H1 (cell line): Measurements from ENCODE around the gene BICRAL. TPM values are rescaled to one million over a fixed set of nuclear protein-coding genes. Genes with fewer than 3 reads are reported as not detected.

ENCODE experiments used
- CEBPB ChIP-seq: IDR thresholded peaks from 2 replicates; pipeline ENCODE4 v1.6.1; 2012; ENCODE audit warnings: low read depth, low read length
- CHD1 ChIP-seq: IDR thresholded peaks from 2 replicates; pipeline ENCODE4 v1.6.1; 2012; ENCODE audit warnings: low read depth, low read length, improper control_type of control experiment
- E2F6 ChIP-seq: IDR thresholded peaks from 2 replicates; pipeline ENCODE4 v1.6.1; 2012; ENCODE audit warnings: inconsistent platforms
- GABPA ChIP-seq: IDR thresholded peaks from 2 replicates; pipeline ENCODE4 v1.6.1; 2011; ENCODE audit warnings: mild to moderate bottlenecking, low read length, moderate library complexity, borderline replicate concordance; ENCODE audit not compliant: insufficient read depth
- GTF2F1 ChIP-seq: IDR thresholded peaks from 2 replicates; pipeline ENCODE4 v1.6.1; 2012; ENCODE audit warnings: low read depth, low read length, improper control_type of control experiment, borderline replicate concordance
- KDM1A ChIP-seq: fragments of 200-600, 300-600 bp; sonication (generic); IDR thresholded peaks from 2 replicates; pipeline ENCODE4 v1.7.1; 2016; ENCODE audit warnings: mild to moderate bottlenecking, low read length, borderline replicate concordance
- POU5F1 ChIP-seq: IDR thresholded peaks from 2 replicates; pipeline ENCODE4 v1.6.1; 2011; ENCODE audit warnings: low read depth, mild to moderate bottlenecking, low read length, moderate library complexity
- RBBP5 ChIP-seq: IDR thresholded peaks from 2 replicates; pipeline ENCODE4 v1.7.1; 2012; ENCODE audit warnings: low read depth, mild to moderate bottlenecking, inconsistent platforms, low read length, moderate library complexity, borderline replicate concordance
- RFX5 ChIP-seq: IDR thresholded peaks from 2 replicates; pipeline ENCODE4 v1.6.1; 2011; ENCODE audit warnings: low read depth, low read length, improper control_type of control experiment, borderline replicate concordance
- SUZ12 ChIP-seq: fragments of 200-600 bp; sonication (generic); IDR thresholded peaks from 2 replicates; pipeline ENCODE4 v1.6.1; 2012; ENCODE audit warnings: mild to moderate bottlenecking, inconsistent platforms, low read length, moderate library complexity, mixed read lengths
- TAF1 ChIP-seq: IDR thresholded peaks from 2 replicates; pipeline ENCODE4 v1.6.1; 2011; ENCODE audit warnings: mild to moderate bottlenecking, low read depth, low read length
- TAF7 ChIP-seq: optimal IDR thresholded peaks from 2 replicates; pipeline ENCODE3; 2011; ENCODE audit warnings: low read depth, mild to moderate bottlenecking, inconsistent platforms, low read length, moderate library complexity, borderline replicate concordance
- TCF12 ChIP-seq: IDR thresholded peaks from 2 replicates; pipeline ENCODE4 v1.6.1; 2011; ENCODE audit warnings: low read depth, mild to moderate bottlenecking, low read length
- YY1 ChIP-seq: IDR thresholded peaks from 2 replicates; pipeline ENCODE4 v1.6.1; 2011; ENCODE audit warnings: low read depth, mild to moderate bottlenecking, low read length
- polyA plus RNA-seq, 7 experiments: library from polyadenylated mRNA; depleted of rRNA in 3 of 7; stranded (reverse) in 5 of 7; unstranded in 2 of 7; fragments of >200 nt in 5 of 7; fragments of 200-250 nt in 2 of 7; gene quantifications; 1 replicate in 5 of 7; 2 replicates in 1 of 7; 4 replicates in 1 of 7; pipeline versions ENCODE4 v1.2.1 to v1.2.3, GENCODE V29; 2011 to 2013; ENCODE audit warnings: missing spikeins in 2 of 7, mixed read lengths in 2 of 7
- total RNA-seq: library from RNA; stranded (reverse); fragmentation: NEBNext Ultra II Directional; extraction: Animal tissue kit (Norgen Biotek cat#: 25700); gene quantifications from 2 replicates; pipeline ENCODE4 v1.2.1, GENCODE V29; 2021
- TF ChIP-seq, protein P1 (sequence below), 3 experiments: IDR thresholded peaks; 1 replicate in 2 of 3; 2 replicates in 1 of 3; pipeline versions ENCODE4 v1.5.1 to v1.6.1; 2011; ENCODE audit warnings: low read length in 3 of 3, mild to moderate bottlenecking in 3 of 3, inconsistent platforms in 2 of 3, low read depth in 1 of 3, moderate library complexity in 1 of 3; ENCODE audit not compliant: insufficient read depth in 1 of 3; ENCODE audit errors: control extremely low read depth in 1 of 3

BICRAL gene
- total and polyA plus RNA-seq, 2 of the 8 experiments (the other 6 are each of a cell fraction or from before 2014, with no cell fraction given) = 9.4 to 12.2 TPM

DNA sequence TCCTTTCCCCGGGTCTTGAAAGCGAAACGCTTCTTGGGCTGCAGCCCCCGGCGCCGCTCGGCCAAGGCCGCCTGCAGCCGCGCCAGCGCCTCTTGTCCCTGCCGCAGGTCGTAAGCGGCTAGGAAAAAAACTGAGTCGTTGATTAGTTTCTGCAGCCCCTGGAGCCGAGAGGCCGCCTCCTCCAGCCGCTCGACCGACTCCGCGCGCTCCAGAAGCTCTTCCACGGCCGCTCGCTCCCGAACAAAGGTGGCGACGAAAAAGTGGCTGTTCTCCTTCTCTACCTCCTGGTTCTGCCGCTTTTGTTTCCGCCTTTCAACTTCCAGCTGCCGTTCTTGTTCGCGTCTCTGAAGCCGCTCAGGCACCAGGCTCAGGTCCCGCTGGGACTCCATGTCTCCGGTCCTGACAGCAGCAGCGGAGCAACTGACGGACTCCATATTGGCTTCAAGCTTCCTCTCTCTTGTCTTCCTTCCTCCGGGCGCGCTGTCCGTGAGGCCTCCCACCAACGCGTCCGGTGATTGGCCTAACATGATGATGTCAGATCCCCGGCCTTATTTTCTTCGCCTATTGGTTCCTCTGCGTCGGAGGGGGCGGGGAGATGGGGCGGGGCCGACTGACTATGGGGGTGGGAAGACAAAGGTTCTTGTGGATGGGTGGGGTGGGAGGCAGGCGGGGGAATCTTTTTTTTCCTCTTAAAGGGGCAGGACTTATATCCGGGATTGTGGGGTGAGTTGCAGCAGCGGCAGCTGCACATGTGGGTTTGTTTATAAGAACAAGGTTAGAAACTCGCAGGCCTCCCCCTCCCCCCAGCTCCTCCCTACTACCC lies 36.0 kb upstream of the BICRAL start, which contains the start of gene TBCC (continued):
- TF ChIP-seq TAF7 = peak; percentile 92
- TF ChIP-seq SUZ12 = no peak
- no peak for TF ChIP-seq KDM1A
- TF ChIP-seq RBBP5 = peak; percentile 25; the same call in 1 of the 2 replicates
- TF ChIP-seq YY1 = peak; percentile 93
- TF ChIP-seq, protein P1, sequence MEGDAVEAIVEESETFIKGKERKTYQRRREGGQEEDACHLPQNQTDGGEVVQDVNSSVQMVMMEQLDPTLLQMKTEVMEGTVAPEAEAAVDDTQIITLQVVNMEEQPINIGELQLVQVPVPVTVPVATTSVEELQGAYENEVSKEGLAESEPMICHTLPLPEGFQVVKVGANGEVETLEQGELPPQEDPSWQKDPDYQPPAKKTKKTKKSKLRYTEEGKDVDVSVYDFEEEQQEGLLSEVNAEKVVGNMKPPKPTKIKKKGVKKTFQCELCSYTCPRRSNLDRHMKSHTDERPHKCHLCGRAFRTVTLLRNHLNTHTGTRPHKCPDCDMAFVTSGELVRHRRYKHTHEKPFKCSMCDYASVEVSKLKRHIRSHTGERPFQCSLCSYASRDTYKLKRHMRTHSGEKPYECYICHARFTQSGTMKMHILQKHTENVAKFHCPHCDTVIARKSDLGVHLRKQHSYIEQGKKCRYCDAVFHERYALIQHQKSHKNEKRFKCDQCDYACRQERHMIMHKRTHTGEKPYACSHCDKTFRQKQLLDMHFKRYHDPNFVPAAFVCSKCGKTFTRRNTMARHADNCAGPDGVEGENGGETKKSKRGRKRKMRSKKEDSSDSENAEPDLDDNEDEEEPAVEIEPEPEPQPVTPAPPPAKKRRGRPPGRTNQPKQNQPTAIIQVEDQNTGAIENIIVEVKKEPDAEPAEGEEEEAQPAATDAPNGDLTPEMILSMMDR (IDR thresholded peaks at IDR 0.05; ENCODE audit: control extremely low read depth in 1 of 3, insufficient read depth in 1 of 3, low read depth in 1 of 3, low read length in 3 of 3) = no peak
- no peak for TF ChIP-seq GTF2F1
- TF ChIP-seq TCF12 = no peak
- no peak for TF ChIP-seq POU5F1
- TF ChIP-seq CEBPB = no peak
- TF ChIP-seq RFX5 = no peak
- no peak for TF ChIP-seq GABPA
- no peak for TF ChIP-seq E2F6
- TF ChIP-seq CHD1 = no peak
- peak; percentile 98 for TF ChIP-seq TAF1
